Esophagus muscularis mucosa (tissue), 4 donors: ENCODE data around the gene N4BP2L2. TPM values are rescaled to one million over a fixed set of nuclear protein-coding genes. Genes with fewer than 3 reads are reported as not detected.

Experiments
- DNase-seq: peaks from one replicate; pipeline ENCODE4 v3.0.0-alpha.2; 2017; ENCODE audit errors: extremely low spot score
- H3K27ac ChIP-seq, 4 donors: fragments of 200-600 bp; sonication (generic); replicated peaks in 1 of 4; 1 replicate in 3 of 4; 2 replicates in 1 of 4; pipeline ENCODE4 v1.5.1; 2016 to 2019; ENCODE audit warnings: mild to moderate bottlenecking in 1 of 4
- H3K27me3 ChIP-seq, 4 donors: fragments of 200-600 bp; sonication (generic); one replicate each; pipeline versions ENCODE4 v1.5.1 to v1.6.0; 2016 to 2019
- H3K36me3 ChIP-seq, 4 donors: fragments of 200-600 bp; sonication (generic); one replicate each; pipeline ENCODE4 v1.5.1; 2016 to 2019
- H3K4me1 ChIP-seq, 4 donors: fragments of 200-600 bp; sonication (generic); one replicate each; pipeline ENCODE4 v1.5.1; 2016 to 2019
- H3K4me3 ChIP-seq, 4 donors: fragments of 200-600 bp; sonication (generic); 1 replicate in 2 of 4; 2 replicates in 2 of 4; pipeline ENCODE4 v1.5.1; 2016 to 2019; ENCODE audit warnings: mild to moderate bottlenecking in 4 of 4, moderate library complexity in 1 of 4
- H3K9me3 ChIP-seq, 4 donors: fragments of 200-600 bp; sonication (generic); 1 replicate in 3 of 4; 2 replicates in 1 of 4; pipeline ENCODE4 v1.5.1; 2016 to 2019
- CTCF ChIP-seq, 3 experiments: fragments of 200-600 bp in 2 of 3; fragments of 450-650 bp in 1 of 3; sonication (generic) in 2 of 3; IDR thresholded peaks; one replicate each; pipeline ENCODE4 v1.5.1; 2017 to 2019; ENCODE audit warnings: antibody characterized with exemption in 3 of 3, mild to moderate bottlenecking in 2 of 3, moderate library complexity in 1 of 3
- EP300 ChIP-seq: sonication (generic); formaldehyde crosslinking; IDR thresholded peaks from one replicate; pipeline ENCODE4 v1.6.1; 2017; ENCODE audit warnings: antibody characterized with exemption
- POLR2A ChIP-seq: fragments of 450-650 bp; IDR thresholded peaks from one replicate; pipeline ENCODE4 v1.6.1; 2017; ENCODE audit warnings: antibody characterized with exemption, moderate library complexity, mild to moderate bottlenecking, low read depth
- POLR2AphosphoS5 ChIP-seq, 2 donors: sonication (generic); formaldehyde crosslinking; IDR thresholded peaks; one replicate each; pipeline ENCODE4 v1.6.1; 2017; ENCODE audit warnings: antibody characterized with exemption in 2 of 2
- WGBS: methylation state at CpG from one replicate; pipeline ENCODE4 v1.1.5; 2018; 5-methylcytosine and 5-hydroxymethylcytosine counted together
- intact Hi-C: fragments of 100-400 bp; cut with DNase I; formaldehyde crosslinking; loops from one replicate; pipeline ENCODE4 v1.15.1; 2023
- total RNA-seq, 4 donors: library from RNA; depleted of rRNA; stranded (reverse); fragments of >200 nt; gene quantifications; one replicate each; pipeline versions ENCODE4 v1.1.0 to v1.2.1, GENCODE V29; 2016

Gene N4BP2L2
- total RNA-seq, 4 donors from 2014 or later: 81.2 to 198 (median 106) TPM

GRCh38 chr13:32403108-32403507 lies 135.5 kb downstream of the N4BP2L2 start:
- intact Hi-C loops: no loop called here
- DNase-seq: no peak
- TF ChIP-seq POLR2AphosphoS5 (IDR thresholded peaks at IDR 0.05) (no peak), CTCF (IDR thresholded peaks at IDR 0.05) (no peak), POLR2A (no peak), EP300 (no peak)
- H3K9me3 ChIP-seq: no peaks in the 10 kb centered on the region
- 95% methylated on average over 4 of the region's 4 CpGs for WGBS
- no peak overlapping the region for H3K27ac ChIP-seq
- H3K4me1 ChIP-seq: no peaks in the 10 kb centered on the region
- H3K27me3 ChIP-seq: no peaks in the 10 kb centered on the region
- peaks cover 0 to 56% (median 12%) of the 10 kb centered on the region in 4 donors for H3K36me3 ChIP-seq
- H3K4me3 ChIP-seq: no peak overlapping the region

GRCh38 chr13:32391101-32391619 lies 147.4 kb downstream of the N4BP2L2 start:
- 84% methylated on average over 4 of the region's 4 CpGs for WGBS
- TF ChIP-seq EP300 (no peak), POLR2AphosphoS5 (IDR thresholded peaks at IDR 0.05) (no peak), CTCF (IDR thresholded peaks at IDR 0.05) (no peak), POLR2A (no peak)
- Histone ChIP-seq H3K27ac (no peak overlapping the region), H3K36me3 (no peaks in the 10 kb centered on the region), H3K4me1 (no peaks in the 10 kb centered on the region), H3K27me3 (no peaks in the 10 kb centered on the region), H3K9me3 (no peaks in the 10 kb centered on the region), H3K4me3 (no peak overlapping the region)
- intact Hi-C loops: no loop called here
- no peak for DNase-seq

GRCh38 chr13:32390484-32390883 lies 148.1 kb downstream of the N4BP2L2 start:
- intact Hi-C loops: no loop called here
- Histone ChIP-seq H3K27ac (no peak overlapping the region), H3K36me3 (no peaks in the 10 kb centered on the region), H3K4me3 (no peak overlapping the region), H3K9me3 (no peaks in the 10 kb centered on the region), H3K27me3 (no peaks in the 10 kb centered on the region), H3K4me1 (no peaks in the 10 kb centered on the region)
- 80% methylated on average over 1 of the region's 1 CpG for WGBS
- TF ChIP-seq CTCF (IDR thresholded peaks at IDR 0.05) (no peak), POLR2AphosphoS5 (IDR thresholded peaks at IDR 0.05) (no peak), EP300 (no peak), POLR2A (no peak)
- DNase-seq: no peak

- no peak overlapping the region for H3K4me3 ChIP-seq
- no peaks in the 10 kb centered on the region for H3K4me1 ChIP-seq
- H3K9me3 ChIP-seq: no peaks in the 10 kb centered on the region
- WGBS: 91% methylated on average over 4 of the region's 4 CpGs
- no peaks in the 10 kb centered on the region for H3K36me3 ChIP-seq
- DNase-seq: no peak
- no peaks in the 10 kb centered on the region for H3K27me3 ChIP-seq
- intact Hi-C loops: no loop called here
- H3K27ac ChIP-seq: no peak overlapping the region
- TF ChIP-seq EP300: no peak
- TF ChIP-seq CTCF (IDR thresholded peaks at IDR 0.05): no peak
- TF ChIP-seq POLR2AphosphoS5 (IDR thresholded peaks at IDR 0.05): no peak
- TF ChIP-seq POLR2A: no peak
Measured at GRCh38 chr13:32390048-32390447, 148.5 kb downstream of the N4BP2L2 start.

GRCh38 chr13:32385410-32385809 lies 153.2 kb downstream of the N4BP2L2 start:
- TF ChIP-seq POLR2A: no peak
- no peak for TF ChIP-seq CTCF (IDR thresholded peaks at IDR 0.05)
- no peak for TF ChIP-seq POLR2AphosphoS5 (IDR thresholded peaks at IDR 0.05)
- no peak for TF ChIP-seq EP300
- H3K36me3 ChIP-seq: no peaks in the 10 kb centered on the region
- no peaks in the 10 kb centered on the region for H3K27me3 ChIP-seq
- no peaks in the 10 kb centered on the region for H3K4me1 ChIP-seq
- H3K27ac ChIP-seq: no peak overlapping the region
- intact Hi-C loops: loop anchor here (10.0 kb wide), 1 partner anchor 189 kb away; no protein-coding TSS in a partner anchor
- no peaks in the 10 kb centered on the region for H3K9me3 ChIP-seq
- no peak for DNase-seq
- no peak overlapping the region for H3K4me3 ChIP-seq
